Measurements from ENCODE around the gene ONECUT2.

Gene ONECUT2

DNA sequence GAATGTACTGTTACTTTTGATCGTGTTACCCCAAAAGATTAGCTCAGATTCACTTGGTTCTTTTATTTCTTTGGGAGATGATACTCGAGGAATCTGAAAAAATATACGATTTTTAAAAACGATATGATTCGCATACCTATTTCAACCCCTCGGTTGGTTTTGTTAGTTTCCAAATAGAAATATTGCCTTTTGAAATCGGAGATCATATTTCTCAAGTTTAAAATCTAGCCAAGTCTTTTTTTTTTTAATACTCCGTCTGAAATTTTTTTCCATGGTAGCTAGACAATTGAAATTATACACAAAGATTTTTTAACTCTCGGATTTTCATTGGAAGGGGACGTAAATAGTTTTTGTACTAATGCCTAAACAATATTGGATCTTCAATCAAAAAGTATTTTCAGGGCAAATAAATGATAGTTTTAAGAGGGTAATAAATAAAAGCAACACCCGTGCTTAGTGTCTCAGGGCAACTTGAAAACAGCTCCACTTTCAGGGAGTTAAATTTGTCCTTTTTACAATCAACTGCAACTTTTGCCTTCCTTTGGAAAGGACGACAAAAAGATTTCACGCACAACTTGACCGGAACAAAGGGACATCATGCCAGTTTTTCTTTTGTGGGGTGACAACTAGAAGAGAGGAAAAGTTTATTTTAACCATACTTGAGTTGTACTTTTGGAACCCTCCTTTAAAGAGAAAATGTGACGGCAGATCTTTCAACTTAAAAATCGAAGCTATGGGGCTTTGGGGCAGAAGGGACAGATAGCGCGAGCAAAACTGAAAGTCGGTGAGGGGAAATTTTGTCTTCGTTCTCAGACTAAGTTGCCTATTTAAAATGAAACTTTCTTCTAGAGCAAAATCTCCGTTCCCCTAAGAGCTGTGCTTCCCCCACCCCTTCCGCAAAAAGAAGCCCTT, 5.8 kb upstream of the ONECUT2 start:
- no peak for TF ChIP-seq CTCF (IDR thresholded peaks at IDR 0.05)

GRCh38 chr18:57430079-57431001, 4.8 kb upstream of the ONECUT2 start:
- no peak for TF ChIP-seq CTCF (IDR thresholded peaks at IDR 0.05)

GRCh38 chr18:57431002-57431382, 4.2 kb upstream of the ONECUT2 start:
- no peak for TF ChIP-seq CTCF (IDR thresholded peaks at IDR 0.05)

GRCh38 chr18:57431467-57432080, 3.6 kb upstream of the ONECUT2 start:
- no peak for TF ChIP-seq CTCF (IDR thresholded peaks at IDR 0.05)

- TF ChIP-seq CTCF (IDR thresholded peaks at IDR 0.05) = no peak
Measured at GRCh38 chr18:57432140-57432539, 3.0 kb upstream of the ONECUT2 start.

DNA sequence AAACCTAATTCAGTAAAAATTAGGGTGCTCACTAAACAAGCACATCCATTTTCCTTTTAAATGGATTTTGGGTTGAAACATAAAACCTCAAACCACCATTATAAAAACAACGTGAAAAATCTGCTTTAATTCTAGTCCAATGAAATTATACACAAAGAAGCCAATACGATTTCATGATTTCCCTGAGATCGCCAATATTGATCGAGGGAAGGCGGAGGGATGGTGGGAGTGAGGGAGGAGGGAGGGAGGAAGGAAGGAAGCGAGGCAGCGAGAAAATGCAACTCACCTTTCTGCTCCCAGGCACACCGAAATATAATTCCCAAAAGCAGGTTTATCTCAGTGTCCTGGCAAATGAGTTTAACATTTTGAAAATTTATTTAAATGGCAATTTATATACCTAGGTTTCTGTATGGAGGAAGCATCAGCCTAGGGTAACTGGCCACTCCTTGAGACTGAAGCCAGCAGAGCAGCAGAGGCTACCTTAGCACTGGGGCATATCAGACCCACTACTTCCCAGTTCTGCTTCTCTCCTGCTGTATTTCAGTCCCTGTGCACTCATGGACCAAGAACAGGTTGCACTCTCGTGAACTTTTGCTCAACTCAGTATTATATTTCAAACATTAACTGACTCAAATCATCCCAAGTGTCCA, 2.3 kb upstream of the ONECUT2 start:
- TF ChIP-seq CTCF (IDR thresholded peaks at IDR 0.05) = no peak

DNA sequence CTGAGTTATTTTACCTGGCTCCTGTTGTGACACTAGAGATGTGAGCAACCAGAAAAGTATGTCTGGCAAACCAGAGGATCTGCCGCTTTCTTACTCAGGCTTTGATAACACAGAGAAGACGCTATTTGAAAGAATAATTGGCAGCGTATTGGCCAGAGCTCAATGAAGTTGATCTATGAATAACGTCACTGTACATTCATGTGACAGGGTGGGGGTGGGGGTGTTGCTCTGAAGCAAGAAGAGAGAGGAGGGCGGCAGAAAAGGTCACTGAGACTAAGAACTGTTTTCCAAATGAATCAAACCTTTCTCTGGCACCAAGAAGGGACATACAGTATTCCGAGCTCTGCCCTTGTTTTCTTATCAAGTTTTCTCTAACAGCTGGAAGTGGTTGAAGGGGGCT, 1.7 kb upstream of the ONECUT2 start:
- TF ChIP-seq CTCF (IDR thresholded peaks at IDR 0.05) = no peak

All from LNCAP (cell line).